ENCODE data around the gene INF2.

INF2 gene

DNA sequence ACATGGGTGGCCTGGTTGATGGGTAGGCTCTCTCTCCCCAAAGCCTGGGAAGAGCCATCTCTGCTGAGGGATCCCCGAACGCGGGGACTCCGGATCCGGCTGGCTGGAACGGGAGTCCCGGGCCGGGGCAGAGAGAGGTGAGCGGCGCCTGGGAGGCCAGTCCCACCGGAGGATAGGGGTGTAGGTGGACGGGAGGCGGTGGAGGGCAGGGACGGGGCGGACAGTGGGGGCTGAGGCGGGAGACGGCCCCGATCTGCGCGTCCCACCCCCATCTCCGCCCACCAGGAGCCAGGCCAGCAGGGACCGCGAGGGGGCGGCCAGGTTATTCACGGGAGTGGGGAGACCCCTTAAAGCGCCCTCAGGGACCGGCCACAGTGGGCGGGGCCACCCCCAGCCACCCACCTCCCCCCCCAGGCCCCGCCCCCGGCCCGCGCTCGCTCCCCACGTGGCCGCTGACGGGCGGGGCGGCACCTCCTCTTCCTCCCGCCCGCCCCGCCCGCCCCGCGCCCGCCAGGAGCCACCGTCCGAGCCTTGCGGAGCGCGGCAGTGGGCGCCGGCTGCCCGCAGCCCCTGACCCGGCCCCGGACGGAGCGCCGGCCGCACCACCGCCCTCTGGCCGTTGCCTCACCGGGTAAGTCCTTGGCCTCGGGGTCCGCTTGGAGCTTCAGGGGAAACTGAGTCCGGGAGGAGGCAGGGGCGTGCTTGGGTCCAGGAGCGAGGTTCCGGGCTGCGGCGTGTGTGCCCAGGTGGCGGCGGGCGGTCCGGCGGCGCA is at the start of gene INF2:
Gene INF2 (plus strand): TSS at position 510 of the 772 bp plus-strand sequence. CDS start 11,748 bp downstream, outside the sequence.
- Histone ChIP-seq H3K27me3 (ENCODE audit: control insufficient read depth, insufficient read depth, low read length) (no peaks in the 10 kb centered on the region), H3K9me3 (ENCODE audit: control insufficient read depth, low read depth, low read length) (no peaks in the 10 kb centered on the region), H3K9ac (ENCODE audit: low read length) (peak within 1 kb of the TSS; percentile 63), H3K4me3 (ENCODE audit: low read length) (peak within 1 kb of the TSS; percentile 56), H3K27ac (ENCODE audit: low read length) (no peak within 1 kb of the TSS), H3K36me3 (ENCODE audit: control insufficient read depth, low read depth, low read length) (no peaks in the 10 kb centered on the region), H3K4me1 (ENCODE audit: control insufficient read depth, low read depth, low read length) (peaks cover 11% of the 10 kb centered on the region)

DNA sequence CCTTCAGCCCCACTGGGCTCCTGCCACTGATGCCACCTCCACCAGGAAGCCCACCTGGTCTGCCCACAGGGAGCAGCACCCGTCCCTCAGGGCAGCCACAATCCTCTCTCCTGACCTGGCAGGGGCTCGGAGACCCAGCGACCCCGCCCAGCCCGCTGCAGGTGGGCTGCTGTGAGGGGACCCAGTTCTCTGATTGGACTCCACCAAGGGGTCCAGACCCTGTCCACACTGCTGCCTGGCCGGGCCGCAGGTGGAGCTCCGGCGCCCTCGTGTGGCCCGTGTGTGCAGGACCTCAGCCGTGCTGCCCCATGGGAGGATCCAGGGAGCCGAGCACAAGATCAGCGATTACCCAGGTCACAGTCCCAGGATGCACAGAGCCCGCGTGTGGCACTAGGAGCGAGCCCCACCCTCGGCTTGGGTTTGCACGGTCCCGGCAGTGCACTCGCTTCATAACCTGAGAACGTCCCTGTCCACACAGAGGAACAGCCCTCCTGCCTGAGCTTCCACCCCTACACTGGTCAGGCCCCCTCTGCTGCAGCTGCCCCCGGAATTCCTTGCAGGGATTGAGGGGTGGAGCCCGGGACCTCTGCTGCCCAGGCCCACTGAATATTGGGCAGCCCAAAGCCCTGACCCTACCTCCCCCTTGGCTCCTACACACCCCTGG is 49.4 kb upstream of the INF2 start:
- no peak overlapping the region for H3K9ac ChIP-seq (ENCODE audit: low read length)
- peak overlapping the region; percentile 11 for H3K4me3 ChIP-seq (ENCODE audit: low read length)
- peaks cover under 1% of the 10 kb centered on the region for H3K4me1 ChIP-seq (ENCODE audit: control insufficient read depth, low read depth, low read length)
- H3K9me3 ChIP-seq (ENCODE audit: control insufficient read depth, low read depth, low read length) = no peaks in the 10 kb centered on the region
- H3K27ac ChIP-seq (ENCODE audit: low read length) = no peak overlapping the region
- H3K36me3 ChIP-seq (ENCODE audit: control insufficient read depth, low read depth, low read length) = no peaks in the 10 kb centered on the region
- H3K27me3 ChIP-seq (ENCODE audit: control insufficient read depth, insufficient read depth, low read length) = no peaks in the 10 kb centered on the region

DNA sequence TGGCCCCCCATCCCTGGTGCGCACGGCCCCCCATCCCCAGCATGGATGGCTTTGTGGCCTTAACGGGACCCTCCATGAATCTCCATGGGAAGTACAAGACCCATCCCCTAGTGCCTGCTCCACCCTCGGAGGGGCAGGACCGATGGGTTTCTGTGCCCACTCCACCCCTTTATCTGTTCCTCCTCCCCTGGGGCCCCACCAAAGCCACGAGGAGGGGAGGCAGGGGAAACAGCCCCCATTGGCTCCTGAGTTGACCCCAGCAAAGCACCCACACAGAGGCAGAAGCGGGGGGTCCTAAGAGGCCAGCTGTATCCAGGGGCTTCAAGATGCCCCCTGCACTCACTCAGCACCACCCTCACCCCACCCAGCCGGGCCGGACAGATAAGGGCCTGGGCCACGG is 48.7 kb upstream of the INF2 start:
- Histone ChIP-seq H3K4me3 (ENCODE audit: low read length) (no peak overlapping the region), H3K9me3 (ENCODE audit: control insufficient read depth, low read depth, low read length) (no peaks in the 10 kb centered on the region), H3K9ac (ENCODE audit: low read length) (no peak overlapping the region), H3K27ac (ENCODE audit: low read length) (no peak overlapping the region), H3K4me1 (ENCODE audit: control insufficient read depth, low read depth, low read length) (peaks cover 4% of the 10 kb centered on the region), H3K36me3 (ENCODE audit: control insufficient read depth, low read depth, low read length) (no peaks in the 10 kb centered on the region), H3K27me3 (ENCODE audit: control insufficient read depth, insufficient read depth, low read length) (no peaks in the 10 kb centered on the region)

DNA sequence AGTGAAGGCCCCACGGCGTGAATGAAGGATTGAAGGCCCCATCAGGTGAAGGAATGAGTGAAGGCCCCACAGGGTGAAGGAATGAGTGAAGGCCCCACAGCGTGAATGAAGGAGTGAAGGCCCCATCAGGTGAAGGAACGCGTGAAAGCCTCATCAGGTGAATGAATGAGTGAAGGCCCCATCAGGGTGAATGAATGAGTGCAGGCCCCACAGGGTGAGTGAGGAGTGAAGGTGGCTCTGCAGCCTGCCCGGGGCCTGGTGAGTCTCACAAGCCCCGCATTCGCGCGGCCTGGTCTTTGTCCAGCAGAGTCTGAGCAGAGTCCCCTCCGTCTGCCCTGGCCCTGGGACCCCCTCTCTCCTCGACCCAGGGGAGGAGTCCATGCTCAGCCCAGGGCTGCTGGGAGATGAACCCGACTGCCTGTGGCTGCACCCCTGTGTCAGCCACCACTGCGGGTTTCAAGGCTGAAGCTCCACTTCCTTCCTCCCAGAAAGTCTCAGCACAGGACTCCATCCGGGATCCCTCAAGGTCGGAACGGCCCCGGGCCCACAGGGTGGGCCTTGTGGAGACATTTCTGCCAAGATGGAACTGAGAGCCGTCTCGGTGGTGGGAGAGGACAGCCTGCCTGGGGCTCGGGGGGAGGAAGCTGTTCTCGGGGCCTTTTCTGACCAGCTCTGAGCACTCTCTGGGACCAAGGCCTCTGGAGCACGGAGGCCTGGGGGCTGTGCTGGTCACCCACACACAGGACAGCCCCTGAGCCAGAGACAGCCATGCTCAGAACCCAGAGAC is 47.5 kb upstream of the INF2 start:
- Histone ChIP-seq H3K4me1 (ENCODE audit: control insufficient read depth, low read depth, low read length) (peaks cover 4% of the 10 kb centered on the region), H3K9ac (ENCODE audit: low read length) (no peak overlapping the region), H3K27me3 (ENCODE audit: control insufficient read depth, insufficient read depth, low read length) (no peaks in the 10 kb centered on the region), H3K4me3 (ENCODE audit: low read length) (no peak overlapping the region), H3K27ac (ENCODE audit: low read length) (no peak overlapping the region), H3K36me3 (ENCODE audit: control insufficient read depth, low read depth, low read length) (no peaks in the 10 kb centered on the region), H3K9me3 (ENCODE audit: control insufficient read depth, low read depth, low read length) (no peaks in the 10 kb centered on the region)

DNA sequence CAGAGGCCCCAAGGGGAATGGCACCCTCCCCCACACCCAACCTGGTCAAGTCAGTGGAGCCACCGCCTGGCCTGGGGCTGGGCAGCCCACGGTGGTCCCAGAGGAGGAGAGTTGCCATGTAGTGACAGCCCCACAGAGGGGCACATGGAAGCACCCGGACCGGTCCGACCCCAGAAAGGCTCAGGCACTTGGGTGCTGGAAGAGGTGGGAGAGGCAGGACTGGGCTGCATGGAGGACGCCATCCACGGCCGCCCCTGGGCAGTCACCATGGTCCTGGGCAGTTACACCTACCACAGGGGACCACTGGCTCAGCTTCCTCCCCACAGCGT is 46.9 kb upstream of the INF2 start:
- Histone ChIP-seq H3K9me3 (ENCODE audit: control insufficient read depth, low read depth, low read length) (no peaks in the 10 kb centered on the region), H3K27me3 (ENCODE audit: control insufficient read depth, insufficient read depth, low read length) (no peaks in the 10 kb centered on the region), H3K36me3 (ENCODE audit: control insufficient read depth, low read depth, low read length) (no peaks in the 10 kb centered on the region), H3K27ac (ENCODE audit: low read length) (no peak overlapping the region), H3K9ac (ENCODE audit: low read length) (no peak overlapping the region), H3K4me3 (ENCODE audit: low read length) (no peak overlapping the region), H3K4me1 (ENCODE audit: control insufficient read depth, low read depth, low read length) (peaks cover 4% of the 10 kb centered on the region)

DNA sequence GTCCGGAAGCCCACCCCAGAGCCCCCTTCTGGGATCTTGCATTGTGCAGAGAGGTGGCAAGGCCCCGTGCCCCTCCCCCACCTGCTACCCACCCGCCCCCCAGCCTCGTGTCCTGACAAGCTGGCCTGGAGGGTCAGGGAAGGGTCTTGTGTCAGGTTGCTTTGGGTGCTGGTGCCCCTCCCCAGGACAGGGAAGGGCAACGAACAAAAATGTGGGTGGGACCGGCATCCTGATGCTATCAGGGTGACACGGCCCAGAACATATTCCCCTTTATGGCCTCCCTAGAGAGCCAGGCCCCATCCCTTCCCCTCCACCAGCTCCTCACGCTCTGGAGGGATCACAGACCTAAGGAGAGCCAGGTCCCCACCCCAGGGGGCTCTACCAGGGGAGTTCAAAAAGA is 46.1 kb upstream of the INF2 start:
- Histone ChIP-seq H3K27ac (ENCODE audit: low read length) (no peak overlapping the region), H3K4me1 (ENCODE audit: control insufficient read depth, low read depth, low read length) (peaks cover 4% of the 10 kb centered on the region), H3K36me3 (ENCODE audit: control insufficient read depth, low read depth, low read length) (no peaks in the 10 kb centered on the region), H3K9ac (ENCODE audit: low read length) (no peak overlapping the region), H3K27me3 (ENCODE audit: control insufficient read depth, insufficient read depth, low read length) (no peaks in the 10 kb centered on the region), H3K9me3 (ENCODE audit: control insufficient read depth, low read depth, low read length) (no peaks in the 10 kb centered on the region), H3K4me3 (ENCODE audit: low read length) (no peak overlapping the region)

DNA sequence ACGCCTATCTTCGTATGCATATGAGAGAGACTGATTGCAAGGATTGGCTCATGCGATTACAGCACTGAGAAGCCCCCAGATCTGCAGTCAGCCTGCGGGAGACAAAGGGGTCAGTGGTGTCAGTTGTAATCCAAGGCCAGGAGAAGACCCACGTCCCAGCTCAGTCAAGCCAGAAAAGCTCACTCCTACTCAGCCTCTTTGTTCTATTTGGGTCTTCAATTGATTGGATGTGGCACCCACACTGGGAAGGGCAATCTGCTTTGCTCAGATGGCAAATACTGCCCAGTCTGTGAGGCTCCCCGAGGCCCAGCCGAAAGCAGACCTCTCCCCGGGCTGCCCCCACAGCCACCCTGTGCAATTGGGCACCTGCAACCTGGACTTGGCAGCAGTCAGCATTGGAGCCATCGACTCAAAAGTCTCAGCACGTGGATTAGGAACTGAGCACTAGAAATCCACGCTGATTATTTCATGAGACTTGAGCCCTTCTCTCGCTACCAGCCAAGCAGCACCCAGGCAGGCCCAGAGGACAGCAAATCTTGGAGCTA is 45.3 kb upstream of the INF2 start:
- H3K9ac ChIP-seq (ENCODE audit: low read length) = no peak overlapping the region
- no peak overlapping the region for H3K27ac ChIP-seq (ENCODE audit: low read length)
- H3K4me1 ChIP-seq (ENCODE audit: control insufficient read depth, low read depth, low read length) = peaks cover 4% of the 10 kb centered on the region
- H3K4me3 ChIP-seq (ENCODE audit: low read length) = no peak overlapping the region
- no peaks in the 10 kb centered on the region for H3K9me3 ChIP-seq (ENCODE audit: control insufficient read depth, low read depth, low read length)
- no peaks in the 10 kb centered on the region for H3K27me3 ChIP-seq (ENCODE audit: control insufficient read depth, insufficient read depth, low read length)
- no peaks in the 10 kb centered on the region for H3K36me3 ChIP-seq (ENCODE audit: control insufficient read depth, low read depth, low read length)

DNA sequence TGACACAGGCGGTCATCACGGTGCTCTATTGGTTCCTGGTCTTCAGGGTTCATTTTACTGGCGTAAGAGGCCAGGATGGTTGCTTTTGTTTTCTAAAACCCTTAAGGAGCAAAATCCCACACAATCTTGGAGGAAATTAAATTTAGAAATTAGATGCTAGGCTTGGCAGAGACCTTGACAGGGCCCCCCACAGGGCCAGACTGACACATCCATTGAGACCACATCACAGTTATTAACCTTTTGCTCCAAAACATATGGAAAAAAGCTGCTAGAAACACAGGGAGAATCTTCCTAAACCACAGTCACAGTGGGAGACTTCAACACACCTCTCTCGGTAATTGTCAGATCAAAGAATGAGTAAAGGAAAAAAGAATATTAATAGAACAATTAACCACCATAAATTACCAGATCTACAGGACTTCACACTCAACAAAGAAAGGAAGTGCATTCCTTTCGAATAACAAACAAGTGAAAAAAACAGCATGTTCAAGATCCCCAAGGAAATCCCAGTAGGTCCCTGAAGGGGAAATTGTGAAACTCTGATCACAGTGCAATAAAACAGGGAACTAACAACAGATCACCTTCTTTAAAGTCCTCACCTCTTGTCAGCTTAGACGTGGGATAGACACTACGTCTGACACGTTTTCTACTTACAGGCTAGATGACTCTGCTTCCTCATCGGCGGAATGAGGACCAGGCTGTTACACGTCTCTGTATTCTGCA is 44.6 kb upstream of the INF2 start:
- Histone ChIP-seq H3K27ac (ENCODE audit: low read length) (no peak overlapping the region), H3K9ac (ENCODE audit: low read length) (no peak overlapping the region), H3K4me1 (ENCODE audit: control insufficient read depth, low read depth, low read length) (peaks cover 4% of the 10 kb centered on the region), H3K36me3 (ENCODE audit: control insufficient read depth, low read depth, low read length) (no peaks in the 10 kb centered on the region), H3K27me3 (ENCODE audit: control insufficient read depth, insufficient read depth, low read length) (peaks cover 5% of the 10 kb centered on the region), H3K4me3 (ENCODE audit: low read length) (no peak overlapping the region), H3K9me3 (ENCODE audit: control insufficient read depth, low read depth, low read length) (no peaks in the 10 kb centered on the region)

DNA sequence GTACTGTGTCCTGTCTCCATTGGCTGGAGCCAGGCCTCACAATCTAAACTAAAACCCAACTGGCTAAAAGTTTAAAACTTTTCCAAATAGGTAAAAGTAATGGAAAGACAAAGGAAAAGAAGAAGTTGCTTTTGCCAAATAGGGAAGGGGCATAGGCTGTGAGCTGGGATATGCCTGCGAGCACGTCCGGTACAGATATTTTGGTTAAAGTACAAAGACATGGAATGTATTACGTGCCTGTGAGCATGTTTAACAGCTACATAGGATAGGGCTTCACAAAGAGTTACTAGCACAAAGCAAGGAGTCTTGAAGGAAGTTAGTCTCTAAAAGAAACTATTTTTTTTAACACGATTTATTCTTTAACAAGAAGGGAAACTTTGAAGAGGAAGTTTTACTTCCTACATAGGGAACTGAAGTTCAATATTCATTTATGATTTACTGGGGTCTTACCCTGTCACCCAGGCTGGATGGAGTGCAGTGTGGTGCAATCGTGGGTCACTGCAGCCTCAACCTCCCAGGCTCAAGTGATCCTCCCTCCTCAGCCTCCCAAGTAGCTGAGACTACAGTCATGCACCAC is 41.9 kb upstream of the INF2 start:
- Histone ChIP-seq H3K9ac (ENCODE audit: low read length) (no peak overlapping the region), H3K9me3 (ENCODE audit: control insufficient read depth, low read depth, low read length) (peaks cover under 1% of the 10 kb centered on the region), H3K4me1 (ENCODE audit: control insufficient read depth, low read depth, low read length) (peaks cover 4% of the 10 kb centered on the region), H3K27ac (ENCODE audit: low read length) (no peak overlapping the region), H3K27me3 (ENCODE audit: control insufficient read depth, insufficient read depth, low read length) (peaks cover 7% of the 10 kb centered on the region), H3K36me3 (ENCODE audit: control insufficient read depth, low read depth, low read length) (no peaks in the 10 kb centered on the region), H3K4me3 (ENCODE audit: low read length) (no peak overlapping the region)

DNA sequence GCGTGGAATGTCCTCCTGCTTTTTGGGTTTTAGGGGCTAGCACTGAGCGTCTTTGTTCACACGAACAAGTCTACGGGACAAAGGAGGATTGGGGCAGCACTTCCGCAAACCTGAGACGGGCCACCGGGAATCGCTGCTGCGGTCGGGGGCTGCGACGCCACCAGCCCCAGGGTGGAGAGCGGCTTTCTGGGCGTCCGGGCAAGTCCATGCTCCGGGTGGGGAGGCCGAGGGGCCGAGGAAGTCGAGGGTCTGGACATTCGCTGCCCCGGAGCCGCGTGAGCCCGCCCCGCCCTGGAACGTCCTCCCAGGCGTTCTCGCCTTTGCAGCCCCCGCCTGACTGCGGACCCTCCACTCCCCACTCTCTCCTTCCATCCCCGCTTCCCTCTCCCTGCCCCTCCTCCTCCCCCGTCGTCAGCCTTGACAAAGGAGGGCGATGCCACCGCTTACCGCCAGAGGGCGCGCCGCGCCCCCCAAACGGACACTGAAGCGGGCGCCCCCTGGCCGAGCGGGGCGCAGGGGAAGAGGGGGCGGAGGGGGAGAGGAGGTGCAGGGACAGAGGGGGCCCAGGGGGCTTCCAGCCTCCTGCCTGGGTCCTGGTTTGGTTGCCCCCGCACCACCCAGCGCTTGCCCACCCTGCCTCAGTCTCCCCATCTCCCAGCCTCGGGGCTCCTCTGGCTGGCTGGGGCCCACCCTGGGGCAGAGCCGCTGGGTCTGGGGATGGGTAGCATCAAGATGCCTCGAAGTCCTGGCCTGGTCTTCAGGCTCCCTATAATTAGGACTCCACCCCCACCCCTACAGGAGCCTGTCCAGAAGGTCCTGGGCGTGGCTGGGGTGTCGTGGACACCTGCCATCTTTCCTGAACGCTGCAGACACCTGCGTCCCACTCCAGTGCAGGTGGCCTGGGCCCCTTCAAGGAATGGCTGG is 39.1 kb upstream of the INF2 start:
- Histone ChIP-seq H3K4me3 (ENCODE audit: low read length) (peak overlapping the region; percentile 87), H3K9ac (ENCODE audit: low read length) (peak overlapping the region; percentile 72), H3K36me3 (ENCODE audit: control insufficient read depth, low read depth, low read length) (no peaks in the 10 kb centered on the region), H3K27ac (ENCODE audit: low read length) (no peak overlapping the region), H3K4me1 (ENCODE audit: control insufficient read depth, low read depth, low read length) (peaks cover under 1% of the 10 kb centered on the region), H3K9me3 (ENCODE audit: control insufficient read depth, low read depth, low read length) (peaks cover 9% of the 10 kb centered on the region), H3K27me3 (ENCODE audit: control insufficient read depth, insufficient read depth, low read length) (peaks cover 7% of the 10 kb centered on the region)

Measured in iPS-18a (cell line).